HG02840 (cell line): ENCODE data around the gene SEL1L2.
"Not testable (repeated sequence)": the region's sequence is repeated elsewhere in the genome, so short reads cannot be mapped to it uniquely, and the experiment has no call there.

Experiments
- ATAC-seq: cut with Tn5 transposase; IDR thresholded peaks from one replicate; pipeline ENCODE4 v1.9.1; 2021; ENCODE audit warnings: mild to moderate bottlenecking, moderate library complexity, moderate number of reproducible peaks; ENCODE audit not compliant: unreplicated experiment, low FRiP score

The SEL1L2 gene, protein sequence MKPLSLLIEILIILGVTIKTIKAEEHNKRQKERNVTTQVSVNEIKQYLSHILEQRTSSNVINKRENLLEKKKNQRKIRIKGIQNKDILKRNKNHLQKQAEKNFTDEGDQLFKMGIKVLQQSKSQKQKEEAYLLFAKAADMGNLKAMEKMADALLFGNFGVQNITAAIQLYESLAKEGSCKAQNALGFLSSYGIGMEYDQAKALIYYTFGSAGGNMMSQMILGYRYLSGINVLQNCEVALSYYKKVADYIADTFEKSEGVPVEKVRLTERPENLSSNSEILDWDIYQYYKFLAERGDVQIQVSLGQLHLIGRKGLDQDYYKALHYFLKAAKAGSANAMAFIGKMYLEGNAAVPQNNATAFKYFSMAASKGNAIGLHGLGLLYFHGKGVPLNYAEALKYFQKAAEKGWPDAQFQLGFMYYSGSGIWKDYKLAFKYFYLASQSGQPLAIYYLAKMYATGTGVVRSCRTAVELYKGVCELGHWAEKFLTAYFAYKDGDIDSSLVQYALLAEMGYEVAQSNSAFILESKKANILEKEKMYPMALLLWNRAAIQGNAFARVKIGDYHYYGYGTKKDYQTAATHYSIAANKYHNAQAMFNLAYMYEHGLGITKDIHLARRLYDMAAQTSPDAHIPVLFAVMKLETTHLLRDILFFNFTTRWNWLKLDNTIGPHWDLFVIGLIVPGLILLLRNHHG

DNA sequence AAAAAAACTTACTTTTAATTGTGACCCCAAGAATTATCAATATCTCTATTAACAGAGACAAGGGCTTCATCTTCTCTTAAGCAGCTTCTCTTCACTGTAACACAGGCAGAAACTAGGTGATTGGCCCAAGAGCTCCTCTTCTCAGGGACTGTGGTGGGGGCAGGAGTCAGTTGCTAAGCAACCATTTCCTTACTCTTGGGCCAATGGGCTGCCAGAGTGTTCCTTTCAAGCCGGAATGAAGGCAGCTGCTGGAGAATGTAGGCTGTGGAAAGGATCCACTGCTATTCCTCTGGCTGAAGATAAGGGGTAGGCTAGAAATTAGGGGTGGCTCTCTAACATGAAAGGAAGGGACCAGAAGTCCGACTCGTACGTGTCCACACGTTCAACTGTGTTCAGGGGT lies at the start of gene SEL1L2:
Gene SEL1L2 (minus strand): TSS at position 150 of the 400 bp plus-strand sequence. CDS start 80 bp downstream, at position 70.
- ATAC-seq = no peak

DNA sequence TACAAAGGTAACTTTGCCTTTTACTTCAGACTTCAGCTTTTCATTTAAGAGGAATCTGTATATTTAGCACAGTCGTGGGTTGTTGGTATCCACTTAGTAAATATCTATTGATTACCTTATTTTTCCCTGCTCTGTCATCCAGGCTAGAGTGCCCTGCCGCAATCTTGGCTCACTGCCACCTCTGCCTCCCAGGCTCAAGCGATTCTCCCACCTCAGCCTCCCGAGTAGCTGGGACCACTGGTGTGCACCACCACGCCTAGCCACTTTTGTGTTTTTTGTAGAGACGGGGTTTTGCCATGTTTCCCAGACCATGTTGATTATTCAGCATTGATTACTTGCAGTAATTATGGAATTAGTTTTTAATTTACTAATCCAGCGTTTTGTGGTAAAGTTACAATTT lies 46.2 kb upstream of the SEL1L2 start:
- no peak for ATAC-seq

DNA sequence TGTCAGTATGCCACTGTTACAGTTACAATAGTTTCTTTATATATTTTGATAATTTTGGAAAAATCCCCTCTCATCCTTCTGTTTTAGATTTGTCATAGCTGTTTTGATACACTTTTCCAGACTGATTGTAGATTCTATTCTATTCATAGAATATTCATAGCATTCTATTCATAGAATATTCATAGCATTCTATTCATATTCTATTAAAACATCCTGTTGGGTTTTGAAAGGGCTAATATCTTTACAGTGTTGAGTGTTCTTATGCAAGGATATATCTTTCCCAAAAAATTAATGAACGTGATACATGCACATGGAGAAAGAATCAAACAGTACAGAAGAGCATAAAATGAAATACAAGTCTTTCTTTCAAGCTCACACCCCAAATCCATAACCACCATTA lies 42.9 kb upstream of the SEL1L2 start:
- no peak for ATAC-seq

DNA sequence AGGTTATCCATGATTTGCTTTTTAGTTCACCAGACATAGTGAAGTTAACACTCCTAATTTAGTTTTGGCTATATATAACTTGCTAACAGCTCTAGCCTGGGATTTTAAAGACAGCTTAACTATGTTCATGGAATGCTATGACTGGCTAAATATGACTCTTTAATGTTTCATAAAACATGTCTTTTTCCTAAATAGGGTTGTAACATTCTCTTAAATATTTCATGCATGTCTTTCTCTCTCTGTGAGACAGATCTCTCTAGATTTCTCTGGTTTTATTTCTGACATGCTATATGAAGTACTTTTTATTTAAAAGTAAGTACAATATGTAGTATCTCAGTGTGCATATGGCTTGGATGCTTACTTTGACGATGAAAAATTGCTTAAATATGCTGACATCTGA lies 40.6 kb upstream of the SEL1L2 start:
- ATAC-seq = no peak

DNA sequence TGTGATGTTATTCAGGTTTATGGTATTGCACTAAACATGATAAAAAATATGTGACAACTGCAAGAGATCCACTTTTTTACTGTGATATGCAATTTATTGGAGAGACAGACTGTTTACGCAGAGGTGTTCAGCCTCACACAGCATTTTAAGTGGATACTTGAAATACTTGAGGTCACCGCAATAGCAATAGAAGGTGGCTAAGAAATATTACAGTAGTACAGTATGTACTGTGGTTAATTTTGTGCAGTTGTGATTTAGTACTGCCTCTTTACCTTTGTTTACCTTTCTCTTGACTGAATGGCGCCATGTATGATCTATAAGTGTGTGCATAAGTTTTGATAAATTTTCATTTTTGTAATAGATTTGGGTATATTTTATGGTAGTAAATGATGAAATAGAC lies 22.3 kb upstream of the SEL1L2 start:
- ATAC-seq = no peak

DNA sequence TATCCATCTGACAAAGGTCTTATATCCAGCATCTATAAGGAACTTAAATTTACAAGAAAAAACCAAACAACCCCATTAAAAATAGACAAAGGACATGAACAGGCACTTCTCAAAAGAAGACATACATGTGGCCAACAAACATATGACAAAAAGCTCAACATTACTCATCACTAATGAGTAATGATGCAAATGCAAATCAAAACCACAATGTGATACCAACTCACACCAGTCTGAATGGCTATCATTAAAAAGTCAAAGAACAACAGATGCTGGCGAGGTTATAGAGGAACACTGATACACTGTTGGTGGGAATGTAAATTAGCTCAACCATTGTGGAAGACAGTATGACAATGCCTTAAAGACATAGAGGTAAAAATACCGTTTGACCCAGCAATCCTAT lies 18.8 kb upstream of the SEL1L2 start:
- no peak for ATAC-seq

DNA sequence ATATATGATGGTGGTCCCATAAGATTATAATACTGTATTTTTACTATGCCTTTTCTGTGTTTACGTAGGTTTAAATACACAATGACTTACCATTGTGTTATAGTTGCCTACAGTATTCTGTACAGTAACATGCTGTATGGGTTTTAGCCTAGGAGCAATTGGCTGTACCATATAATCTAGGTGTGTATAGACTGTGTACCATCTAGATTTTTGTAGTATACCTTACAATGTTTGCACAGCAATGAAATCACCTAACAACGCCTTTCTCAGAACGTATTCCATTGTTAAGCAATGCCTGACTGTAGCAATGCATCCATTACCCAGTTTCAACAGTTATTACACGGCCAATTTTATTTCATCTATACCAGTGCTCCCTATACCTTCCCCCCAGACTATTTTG lies 15.6 kb upstream of the SEL1L2 start:
- no peak for ATAC-seq

DNA sequence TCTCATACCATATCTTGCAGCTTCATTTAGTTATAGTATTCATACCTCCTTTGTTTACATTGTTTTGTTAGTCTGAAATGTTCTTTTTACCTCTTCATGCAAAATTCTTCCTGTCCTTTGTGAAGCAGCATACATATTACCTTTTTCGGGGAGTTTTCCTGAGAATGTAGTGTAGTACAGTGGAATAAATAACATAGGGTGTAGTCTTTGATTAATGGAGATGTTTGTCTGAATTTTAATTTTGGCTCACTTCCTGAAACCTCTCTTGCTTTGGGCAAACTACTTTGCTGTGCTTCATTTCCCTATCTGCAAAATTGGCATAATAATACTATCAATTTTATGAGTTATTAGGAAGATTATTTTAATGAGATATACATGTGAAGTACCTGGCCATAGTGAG lies 10.5 kb upstream of the SEL1L2 start:
- no peak for ATAC-seq

DNA sequence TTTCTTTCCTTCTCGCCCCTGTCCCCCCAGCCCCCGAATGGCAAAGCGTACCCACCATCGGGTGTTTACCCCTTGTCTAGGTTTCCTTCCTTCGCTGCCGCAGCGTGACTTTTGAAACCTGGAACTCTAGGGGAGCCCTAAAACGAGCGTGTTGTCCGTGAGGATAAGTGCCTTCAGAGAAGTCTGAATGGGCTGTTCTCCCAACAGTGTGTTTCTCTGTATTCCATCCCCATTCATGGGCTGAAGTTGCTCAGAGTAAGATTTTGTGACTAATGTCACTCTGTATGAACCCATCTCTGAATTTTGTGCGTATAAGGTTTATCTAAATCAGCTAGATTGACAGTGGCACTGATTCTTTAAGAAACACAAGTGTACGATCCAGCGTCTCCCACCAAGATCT lies 5.9 kb upstream of the SEL1L2 start:
- no peak for ATAC-seq

DNA sequence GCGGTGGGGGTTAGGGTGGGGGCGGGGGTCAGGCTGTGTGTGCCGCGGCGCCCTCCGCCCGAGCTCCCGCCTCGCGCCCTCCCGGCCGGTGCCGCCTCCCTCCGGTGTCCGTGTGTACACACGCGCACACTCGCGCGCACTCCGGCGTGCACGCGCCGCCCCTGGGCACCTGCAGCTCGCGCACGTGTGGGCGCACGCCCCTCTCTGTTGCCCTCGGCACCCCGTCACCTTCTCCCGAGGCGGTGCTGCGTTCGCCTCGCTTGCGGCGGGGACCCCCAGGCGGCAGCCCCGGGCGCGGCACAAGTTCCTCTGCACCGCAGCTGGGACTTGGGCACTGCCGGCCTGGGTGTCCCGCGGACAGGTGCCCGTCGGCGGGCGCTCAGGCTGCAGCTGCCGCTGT lies 5.4 kb upstream of the SEL1L2 start:
- ATAC-seq = no peak

DNA sequence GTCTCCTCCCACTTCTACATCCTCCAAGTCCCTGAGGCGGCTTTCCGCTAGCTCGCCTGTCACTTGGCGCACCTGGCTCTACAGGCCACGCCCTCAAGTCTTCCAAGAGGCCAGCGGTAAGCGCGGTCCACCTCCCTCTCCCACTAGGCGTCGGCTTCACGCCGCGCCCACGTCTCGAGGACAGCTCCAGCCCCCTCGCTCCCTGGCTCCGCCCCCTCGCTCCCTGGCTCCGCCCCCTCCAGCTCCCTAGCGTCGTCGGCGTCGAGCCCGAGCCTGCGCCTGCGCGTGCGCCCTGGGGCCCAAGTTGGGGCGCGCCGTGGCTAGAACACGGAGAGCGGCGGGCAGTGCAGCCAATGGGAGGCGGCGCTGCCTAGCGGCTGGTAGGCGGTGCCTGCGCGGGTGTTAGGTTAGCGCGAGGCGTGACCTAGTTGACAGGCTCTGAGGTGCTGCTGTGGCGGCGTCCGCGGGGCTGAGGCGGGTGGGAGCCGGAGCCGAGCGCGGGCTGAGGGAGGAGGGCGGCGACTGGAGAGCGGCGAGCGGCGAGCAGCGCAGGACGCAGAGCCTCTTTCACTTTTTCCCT lies 4.8 kb upstream of the SEL1L2 start, which contains the start of gene MACROD2:
Gene MACROD2 (plus strand): TSS at position 431 of the 580 bp plus-strand sequence.
- no peak for ATAC-seq

DNA sequence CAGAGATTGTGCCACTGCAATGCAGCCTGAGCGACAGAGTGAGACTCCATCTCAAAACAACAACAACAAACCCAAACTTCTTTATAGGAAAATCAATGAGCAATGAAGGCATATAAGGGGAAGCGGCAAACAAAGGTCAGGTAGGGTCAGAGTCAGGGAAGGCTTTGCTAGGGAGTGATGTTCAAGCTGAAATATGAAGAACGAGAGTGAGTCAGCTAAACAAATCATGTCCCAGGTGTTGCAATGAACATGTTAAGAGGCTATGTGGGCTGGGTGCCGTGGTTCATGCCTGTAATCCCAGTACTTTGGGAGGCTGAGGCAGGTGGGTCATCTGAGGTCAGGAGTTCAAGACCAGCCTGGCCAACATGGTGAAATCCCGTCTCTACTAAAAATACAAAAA lies 1.5 kb upstream of the SEL1L2 start:
- ATAC-seq = not testable (repeated sequence)

DNA sequence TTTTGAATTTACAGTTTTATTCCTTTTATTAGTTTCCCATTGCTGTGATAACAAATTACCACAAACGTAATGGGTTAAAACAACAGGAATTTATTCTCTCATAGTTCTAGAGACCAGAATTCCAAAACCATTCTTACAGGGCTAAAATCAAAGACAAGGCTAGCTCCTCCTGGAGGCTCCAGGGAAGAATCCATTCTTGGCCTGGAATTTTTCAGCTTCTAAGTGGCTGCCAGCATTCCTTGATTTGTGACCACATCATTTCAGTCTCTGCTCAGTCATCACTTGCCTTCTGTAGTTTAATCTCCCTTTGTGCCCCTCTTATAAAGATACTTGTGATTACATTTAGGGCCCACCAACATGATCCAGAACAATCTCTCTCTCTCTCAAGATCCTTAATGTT lies 897 bp upstream of the SEL1L2 start:
- ATAC-seq = no peak

DNA sequence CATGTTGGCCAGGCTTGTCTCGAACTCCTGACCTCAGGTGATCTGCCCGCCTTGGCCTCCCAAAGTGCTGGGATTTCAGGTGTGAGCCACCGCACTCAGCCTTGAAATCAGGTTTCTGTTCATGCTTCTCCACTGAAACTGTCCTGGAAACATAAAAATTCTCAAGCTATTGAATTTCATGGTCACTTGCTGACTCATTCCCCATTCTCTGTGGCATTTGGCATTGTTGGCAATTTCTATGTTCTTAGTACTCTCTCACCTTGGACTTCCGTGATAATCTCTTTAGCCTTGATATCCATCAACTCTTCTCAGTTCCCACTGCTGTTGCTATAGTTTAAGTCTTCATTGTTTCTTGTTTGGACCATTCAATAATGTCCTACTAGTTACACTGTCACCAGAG lies 6.2 kb downstream of the SEL1L2 start:
- ATAC-seq = no peak

DNA sequence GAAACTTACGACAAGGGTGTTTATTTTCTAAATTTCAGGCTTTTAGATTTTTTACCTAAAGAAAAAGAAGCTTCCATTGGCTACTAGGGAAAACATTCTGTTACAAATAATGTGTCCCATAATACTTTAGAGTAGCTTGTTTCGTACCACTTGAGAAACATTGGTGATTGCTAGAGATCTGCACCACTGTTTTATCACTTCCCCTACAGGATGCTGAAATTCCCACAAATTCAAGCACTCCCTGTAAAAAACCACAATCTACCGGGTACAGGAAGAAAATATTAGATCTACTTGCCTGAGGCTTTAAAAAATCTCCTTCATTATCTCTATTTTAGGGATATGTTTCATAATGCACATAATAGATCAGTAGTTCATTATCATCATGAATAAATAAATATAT lies 29.9 kb downstream of the SEL1L2 start:
- ATAC-seq = no peak

DNA sequence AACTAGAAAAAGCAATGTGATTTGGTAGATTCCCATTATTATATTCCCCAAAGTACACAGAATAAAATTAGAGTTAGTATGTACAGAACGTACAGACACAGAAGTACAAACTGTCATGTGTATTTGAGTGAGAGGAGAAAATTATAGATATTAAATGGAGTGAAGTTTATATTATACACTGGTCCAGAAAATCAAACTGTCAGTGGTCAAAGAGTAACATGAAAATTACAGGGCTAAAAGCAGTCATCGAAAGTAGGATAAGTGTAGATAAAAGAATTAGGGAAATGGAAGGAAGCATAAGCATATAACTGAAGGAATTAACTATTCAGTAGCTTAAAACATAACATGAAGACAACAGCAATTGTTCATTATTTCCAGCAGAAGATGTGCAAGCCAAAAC lies 30.3 kb downstream of the SEL1L2 start:
- no peak for ATAC-seq

DNA sequence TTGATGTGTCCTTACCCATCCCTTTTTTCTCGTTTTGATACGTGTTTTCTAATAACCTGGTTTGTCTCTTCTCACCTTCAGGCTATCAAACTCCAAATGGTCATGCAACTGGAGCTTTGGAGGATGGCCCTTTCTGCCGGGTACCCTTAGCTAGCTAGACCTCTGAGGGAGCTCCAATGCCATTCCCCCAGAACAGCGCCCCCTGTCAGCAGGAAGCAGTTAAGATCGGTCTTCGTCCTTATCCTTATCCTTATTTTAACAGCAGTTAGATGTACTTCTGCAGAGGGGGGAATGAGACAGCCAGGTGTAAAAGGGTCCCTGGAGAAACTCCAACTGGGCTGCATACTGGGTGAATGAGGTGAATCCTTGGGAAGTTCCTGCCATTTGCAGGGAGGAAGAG lies 37.2 kb downstream of the SEL1L2 start:
- ATAC-seq = no peak

DNA sequence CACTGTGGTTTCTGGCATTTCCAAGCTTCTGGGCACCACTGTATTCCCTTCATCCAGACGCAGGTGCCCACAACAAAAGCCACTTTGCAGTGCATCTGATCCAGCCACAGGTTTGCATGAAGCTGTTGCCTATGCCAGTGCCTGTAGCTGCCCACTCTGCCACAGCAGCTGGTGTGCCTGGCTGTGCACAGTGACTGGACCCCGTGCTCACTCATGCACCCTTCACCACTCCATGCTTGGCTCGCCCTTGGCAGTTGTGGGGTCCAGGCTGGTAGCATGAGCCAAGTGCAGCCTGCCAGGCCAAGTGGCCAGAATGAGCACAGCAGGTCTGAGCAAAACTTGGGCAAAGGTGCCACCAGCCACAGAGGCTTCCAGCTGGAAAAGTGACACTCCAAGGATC lies 42.7 kb downstream of the SEL1L2 start:
- ATAC-seq = no peak

DNA sequence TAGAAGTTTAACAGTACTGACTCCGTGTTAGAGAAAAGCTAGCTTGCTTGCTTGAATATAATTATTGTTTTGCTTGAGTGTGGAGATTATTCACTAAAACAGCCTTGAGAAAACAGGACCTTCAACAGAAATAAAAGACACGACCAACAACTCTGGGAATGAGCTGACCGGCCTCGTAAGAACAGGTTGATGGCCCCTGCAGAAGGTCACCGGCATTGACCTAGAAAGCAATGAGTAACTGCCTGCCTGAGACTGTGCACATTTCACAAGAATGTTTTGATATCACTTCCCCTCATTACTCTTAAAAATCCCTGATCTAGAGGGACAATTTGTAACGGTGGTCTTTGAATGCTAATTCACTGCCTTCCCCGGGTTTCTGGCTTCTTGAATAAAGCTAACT lies 49.4 kb downstream of the SEL1L2 start:
- ATAC-seq = no peak

DNA sequence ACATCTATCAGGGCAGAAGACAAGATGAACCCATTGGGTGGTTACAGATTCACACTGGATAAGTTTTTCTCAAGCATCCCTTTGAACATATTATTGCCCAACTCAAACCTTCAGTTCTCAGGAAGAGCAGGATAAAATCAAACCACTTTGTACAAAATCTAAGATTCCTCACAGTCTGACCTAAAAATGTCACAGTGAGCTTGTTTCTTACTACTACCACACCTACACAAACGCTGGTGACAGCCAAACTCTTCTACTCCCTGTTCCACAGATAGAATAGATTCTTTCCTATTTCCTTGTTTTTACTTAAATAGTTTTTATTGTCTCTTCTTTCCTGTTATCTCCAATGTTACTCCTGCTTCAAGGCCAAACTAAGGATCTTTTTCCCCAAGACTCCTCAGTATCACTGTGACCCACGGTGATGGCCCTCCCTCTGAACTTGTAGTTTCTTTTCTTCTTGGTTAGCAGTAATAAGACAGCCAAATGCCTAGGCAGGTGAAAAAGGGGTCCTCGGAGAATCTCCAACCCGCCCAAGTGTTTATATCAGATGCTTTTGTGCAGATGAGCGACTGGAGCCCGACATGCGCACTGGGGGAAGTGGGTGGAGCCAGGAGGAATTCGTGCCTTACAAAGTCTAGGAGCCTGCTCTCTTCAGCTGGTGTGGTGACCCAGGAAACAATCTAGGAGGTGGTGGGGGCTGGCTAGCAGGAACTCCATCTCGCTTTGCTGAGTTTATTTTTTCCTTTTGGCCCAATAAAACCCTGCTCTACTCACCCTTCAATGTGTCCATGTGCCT lies 53.4 kb downstream of the SEL1L2 start:
- ATAC-seq = no peak
